Measurements from ENCODE around the gene HTT. TPM values are rescaled to one million over a fixed set of nuclear protein-coding genes. Genes with fewer than 3 reads are reported as not detected.

The HTT gene
- polyA plus RNA-seq, 1 donor from 2014 or later: 11.5 TPM

DNA sequence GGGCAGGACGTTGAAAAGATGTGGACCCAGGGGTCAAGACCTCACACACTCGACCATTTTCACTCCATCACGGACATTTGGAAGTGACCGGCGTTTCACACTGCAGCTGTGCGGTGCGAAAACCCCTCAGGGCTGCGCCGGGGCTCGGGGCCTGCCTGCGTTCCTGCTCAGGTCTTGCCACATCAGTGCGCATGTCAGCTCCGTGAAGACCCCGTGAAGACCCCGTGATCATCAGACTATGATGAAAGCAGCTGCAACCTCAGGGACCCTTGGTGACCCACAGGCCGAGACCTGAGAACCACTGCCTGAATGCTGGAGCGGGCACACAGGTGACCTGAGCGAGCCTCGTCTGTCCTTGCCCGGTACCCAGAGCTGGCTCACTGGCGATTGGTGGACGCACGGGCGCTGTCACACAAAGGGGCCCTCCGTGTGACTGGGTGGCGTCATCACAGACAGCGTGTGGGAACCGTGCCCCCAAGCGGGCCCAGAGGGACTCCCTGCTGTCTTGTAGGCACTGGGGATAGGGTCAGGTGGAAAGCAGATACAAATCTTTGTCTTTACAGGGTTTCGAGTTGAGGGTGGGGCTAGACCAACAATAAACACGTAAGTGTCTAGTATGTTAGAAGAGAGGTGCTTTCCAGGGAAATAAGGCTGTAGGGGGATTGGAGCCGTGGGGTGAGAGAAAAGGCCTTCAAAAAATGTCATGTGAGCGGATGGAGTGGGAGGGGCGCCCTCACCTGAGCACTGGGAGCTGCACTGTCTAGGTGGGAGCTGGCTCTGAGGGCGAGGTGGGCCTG lies 187.1 kb downstream of the HTT start:
- H3K27ac ChIP-seq (ENCODE audit: low read length): no peak overlapping the region
- no peak for TF ChIP-seq MXI1 (conservative IDR thresholded peaks at IDR 0.05; ENCODE audit: poor library complexity, severe bottlenecking)
- no peak for TF ChIP-seq RAD21 (conservative IDR thresholded peaks at IDR 0.05)
- TF ChIP-seq SMC3 (conservative IDR thresholded peaks at IDR 0.05; ENCODE audit: poor library complexity): no peak
- TF ChIP-seq, protein P1, sequence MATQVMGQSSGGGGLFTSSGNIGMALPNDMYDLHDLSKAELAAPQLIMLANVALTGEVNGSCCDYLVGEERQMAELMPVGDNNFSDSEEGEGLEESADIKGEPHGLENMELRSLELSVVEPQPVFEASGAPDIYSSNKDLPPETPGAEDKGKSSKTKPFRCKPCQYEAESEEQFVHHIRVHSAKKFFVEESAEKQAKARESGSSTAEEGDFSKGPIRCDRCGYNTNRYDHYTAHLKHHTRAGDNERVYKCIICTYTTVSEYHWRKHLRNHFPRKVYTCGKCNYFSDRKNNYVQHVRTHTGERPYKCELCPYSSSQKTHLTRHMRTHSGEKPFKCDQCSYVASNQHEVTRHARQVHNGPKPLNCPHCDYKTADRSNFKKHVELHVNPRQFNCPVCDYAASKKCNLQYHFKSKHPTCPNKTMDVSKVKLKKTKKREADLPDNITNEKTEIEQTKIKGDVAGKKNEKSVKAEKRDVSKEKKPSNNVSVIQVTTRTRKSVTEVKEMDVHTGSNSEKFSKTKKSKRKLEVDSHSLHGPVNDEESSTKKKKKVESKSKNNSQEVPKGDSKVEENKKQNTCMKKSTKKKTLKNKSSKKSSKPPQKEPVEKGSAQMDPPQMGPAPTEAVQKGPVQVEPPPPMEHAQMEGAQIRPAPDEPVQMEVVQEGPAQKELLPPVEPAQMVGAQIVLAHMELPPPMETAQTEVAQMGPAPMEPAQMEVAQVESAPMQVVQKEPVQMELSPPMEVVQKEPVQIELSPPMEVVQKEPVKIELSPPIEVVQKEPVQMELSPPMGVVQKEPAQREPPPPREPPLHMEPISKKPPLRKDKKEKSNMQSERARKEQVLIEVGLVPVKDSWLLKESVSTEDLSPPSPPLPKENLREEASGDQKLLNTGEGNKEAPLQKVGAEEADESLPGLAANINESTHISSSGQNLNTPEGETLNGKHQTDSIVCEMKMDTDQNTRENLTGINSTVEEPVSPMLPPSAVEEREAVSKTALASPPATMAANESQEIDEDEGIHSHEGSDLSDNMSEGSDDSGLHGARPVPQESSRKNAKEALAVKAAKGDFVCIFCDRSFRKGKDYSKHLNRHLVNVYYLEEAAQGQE (IDR thresholded peaks at IDR 0.05; ENCODE audit: borderline replicate concordance): no peak
- no peak for TF ChIP-seq EZH2 (IDR thresholded peaks at IDR 0.05; ENCODE audit: borderline replicate concordance, insufficient read depth, low read length, poor library complexity, severe bottlenecking)
- TF ChIP-seq POLR2AphosphoS5 (IDR thresholded peaks at IDR 0.05): no peak
- TF ChIP-seq, protein P2, sequence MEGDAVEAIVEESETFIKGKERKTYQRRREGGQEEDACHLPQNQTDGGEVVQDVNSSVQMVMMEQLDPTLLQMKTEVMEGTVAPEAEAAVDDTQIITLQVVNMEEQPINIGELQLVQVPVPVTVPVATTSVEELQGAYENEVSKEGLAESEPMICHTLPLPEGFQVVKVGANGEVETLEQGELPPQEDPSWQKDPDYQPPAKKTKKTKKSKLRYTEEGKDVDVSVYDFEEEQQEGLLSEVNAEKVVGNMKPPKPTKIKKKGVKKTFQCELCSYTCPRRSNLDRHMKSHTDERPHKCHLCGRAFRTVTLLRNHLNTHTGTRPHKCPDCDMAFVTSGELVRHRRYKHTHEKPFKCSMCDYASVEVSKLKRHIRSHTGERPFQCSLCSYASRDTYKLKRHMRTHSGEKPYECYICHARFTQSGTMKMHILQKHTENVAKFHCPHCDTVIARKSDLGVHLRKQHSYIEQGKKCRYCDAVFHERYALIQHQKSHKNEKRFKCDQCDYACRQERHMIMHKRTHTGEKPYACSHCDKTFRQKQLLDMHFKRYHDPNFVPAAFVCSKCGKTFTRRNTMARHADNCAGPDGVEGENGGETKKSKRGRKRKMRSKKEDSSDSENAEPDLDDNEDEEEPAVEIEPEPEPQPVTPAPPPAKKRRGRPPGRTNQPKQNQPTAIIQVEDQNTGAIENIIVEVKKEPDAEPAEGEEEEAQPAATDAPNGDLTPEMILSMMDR (IDR thresholded peaks at IDR 0.05; ENCODE audit: poor library complexity, severe bottlenecking): no peak
- TF ChIP-seq EP300 (conservative IDR thresholded peaks at IDR 0.05; ENCODE audit: poor library complexity, severe bottlenecking): no peak
- no peak for TF ChIP-seq TAF1 (IDR thresholded peaks at IDR 0.05; ENCODE audit: low read depth)
- H3K79me2 ChIP-seq (replicated peaks; ENCODE audit: insufficient read depth, low read length): no peaks in the 10 kb centered on the region

DNA sequence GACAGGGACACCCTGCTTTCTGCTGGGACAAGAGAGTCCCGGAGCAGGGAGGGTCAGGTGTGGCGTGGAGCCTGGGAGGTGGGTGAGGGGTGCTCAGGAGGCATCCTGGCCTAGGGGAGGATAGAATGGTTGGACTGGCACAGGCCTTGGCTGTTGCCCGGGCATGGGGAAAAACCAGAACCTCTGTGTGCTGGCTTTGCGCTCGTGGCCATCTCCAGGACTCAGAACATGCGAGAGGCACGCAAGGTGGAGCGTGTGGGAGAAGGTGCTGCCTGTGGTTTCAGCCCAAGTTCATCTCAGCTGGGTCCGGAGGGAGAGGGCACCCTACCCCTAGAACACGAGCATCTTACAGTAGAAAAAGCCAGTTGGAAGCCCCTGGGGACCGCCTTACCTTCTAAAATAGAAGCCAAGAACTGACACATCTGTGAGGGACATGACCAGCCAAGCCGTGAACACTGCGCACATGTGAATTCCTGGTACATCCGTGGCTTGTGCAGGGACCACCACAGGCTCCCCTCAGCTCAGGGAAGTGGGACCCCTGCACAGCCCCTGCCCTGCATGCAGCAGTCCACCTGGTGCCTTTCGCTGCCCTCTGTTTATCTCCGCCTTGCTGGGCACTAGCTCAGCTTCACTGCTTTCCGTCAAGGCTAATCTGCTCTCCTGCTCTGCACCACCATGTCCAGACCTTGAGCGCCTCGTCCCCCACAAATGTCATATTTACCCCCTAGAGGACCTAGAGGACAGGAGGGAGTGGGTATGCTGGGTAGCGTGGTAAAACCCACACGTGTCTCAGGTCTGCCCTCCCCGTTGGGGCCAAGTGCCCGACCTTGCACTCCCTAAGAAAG lies 187.9 kb downstream of the HTT start:
- Histone ChIP-seq H3K4me2 (ENCODE audit: low read length) (no peak overlapping the region), H4K20me1 (ENCODE audit: insufficient read depth) (no peaks in the 10 kb centered on the region), H3K27me3 (ENCODE audit: insufficient read depth, low read depth, low read length) (no peaks in the 10 kb centered on the region), H3K27ac (ENCODE audit: low read length) (no peak overlapping the region), H3K36me3 (ENCODE audit: insufficient read depth, low read length) (no peaks in the 10 kb centered on the region), H3K4me3 (ENCODE audit: low read length) (no peak overlapping the region), H3K9ac (ENCODE audit: low read length) (no peak overlapping the region), H3K9me2 (ENCODE audit: insufficient read depth, low read length) (no peaks in the 10 kb centered on the region), H3F3A (ENCODE audit: insufficient read depth, low read length, poor library complexity, severe bottlenecking) (no peaks in the 10 kb centered on the region), H3K9me3 (ENCODE audit: low read length) (no peaks in the 10 kb centered on the region), H2AFZ (ENCODE audit: low read depth, low read length) (no peak overlapping the region), H3K79me2 (replicated peaks; ENCODE audit: insufficient read depth, low read length) (no peaks in the 10 kb centered on the region)
- no peak for TF ChIP-seq EZH2 (IDR thresholded peaks at IDR 0.05; ENCODE audit: borderline replicate concordance, insufficient read depth, low read length, poor library complexity, severe bottlenecking)
- no peak for TF ChIP-seq POLR2AphosphoS5 (IDR thresholded peaks at IDR 0.05)
- TF ChIP-seq, protein P2 (IDR thresholded peaks at IDR 0.05; ENCODE audit: poor library complexity, severe bottlenecking): no peak
- TF ChIP-seq, protein P1 (IDR thresholded peaks at IDR 0.05; ENCODE audit: borderline replicate concordance): no peak
- no peak for TF ChIP-seq TAF1 (IDR thresholded peaks at IDR 0.05; ENCODE audit: low read depth)
- TF ChIP-seq EP300 (conservative IDR thresholded peaks at IDR 0.05; ENCODE audit: poor library complexity, severe bottlenecking): no peak
- TF ChIP-seq SMC3 (conservative IDR thresholded peaks at IDR 0.05; ENCODE audit: poor library complexity): no peak
- no peak for TF ChIP-seq RAD21 (conservative IDR thresholded peaks at IDR 0.05)
- TF ChIP-seq MXI1 (conservative IDR thresholded peaks at IDR 0.05; ENCODE audit: poor library complexity, severe bottlenecking): no peak

More for the DNA sequence above, 187.1 kb downstream of the HTT start:
- Histone ChIP-seq H3K36me3 (ENCODE audit: insufficient read depth, low read length) (no peaks in the 10 kb centered on the region), H3K4me3 (ENCODE audit: low read length) (no peak overlapping the region), H3F3A (ENCODE audit: insufficient read depth, low read length, poor library complexity, severe bottlenecking) (no peaks in the 10 kb centered on the region), H2AFZ (ENCODE audit: low read depth, low read length) (no peak overlapping the region), H3K9ac (ENCODE audit: low read length) (no peak overlapping the region), H3K9me2 (ENCODE audit: insufficient read depth, low read length) (no peaks in the 10 kb centered on the region), H3K4me2 (ENCODE audit: low read length) (no peak overlapping the region), H4K20me1 (ENCODE audit: insufficient read depth) (no peaks in the 10 kb centered on the region), H3K9me3 (ENCODE audit: low read length) (no peaks in the 10 kb centered on the region), H3K27me3 (ENCODE audit: insufficient read depth, low read depth, low read length) (no peaks in the 10 kb centered on the region)
